PFSK-1 (cell line): ENCODE data around the gene TSBP1.

ENCODE experiments used
- POLR2AphosphoS5 ChIP-seq: IDR thresholded peaks from 2 replicates; pipeline ENCODE4 v1.6.1; 2012; ENCODE audit warnings: low read depth, mild to moderate bottlenecking, control low read depth, low read length, moderate library complexity
- SIN3A ChIP-seq: IDR thresholded peaks from 2 replicates; pipeline ENCODE4 v1.6.1; 2012; ENCODE audit warnings: mild to moderate bottlenecking, low read length, moderate library complexity, borderline replicate concordance; ENCODE audit not compliant: insufficient read depth
- TAF1 ChIP-seq: IDR thresholded peaks from 2 replicates; pipeline ENCODE4 v1.6.1; 2012; ENCODE audit warnings: low read length, control low read depth, borderline replicate concordance; ENCODE audit not compliant: insufficient read depth

GRCh38 chr6:32244946-32245398, 126.7 kb downstream of the TSBP1 start:
- TF ChIP-seq SIN3A (no peak), POLR2AphosphoS5 (no peak), TAF1 (no peak)
